ENCODE results near the gene AOPEP.

DNA sequence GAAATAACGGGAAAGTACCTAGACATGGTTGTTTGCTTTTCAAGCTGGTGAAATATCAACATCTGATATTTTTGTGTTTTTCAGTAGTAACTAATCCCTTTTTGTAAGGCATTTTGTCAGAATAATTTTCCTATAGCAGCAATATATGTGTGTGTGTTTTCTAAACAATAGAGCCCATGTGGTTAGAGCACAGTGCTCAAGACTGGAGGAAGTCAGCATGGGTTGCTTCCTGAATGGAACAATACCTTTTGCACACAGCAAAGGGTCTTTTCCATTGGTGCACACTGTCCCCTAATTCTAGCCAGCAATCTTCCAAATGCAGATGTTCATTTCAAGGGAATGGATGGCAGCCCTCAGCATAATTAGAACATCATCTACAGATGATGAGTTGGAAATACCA lies 270.1 kb downstream of the AOPEP start:
- TF ChIP-seq, protein P1, sequence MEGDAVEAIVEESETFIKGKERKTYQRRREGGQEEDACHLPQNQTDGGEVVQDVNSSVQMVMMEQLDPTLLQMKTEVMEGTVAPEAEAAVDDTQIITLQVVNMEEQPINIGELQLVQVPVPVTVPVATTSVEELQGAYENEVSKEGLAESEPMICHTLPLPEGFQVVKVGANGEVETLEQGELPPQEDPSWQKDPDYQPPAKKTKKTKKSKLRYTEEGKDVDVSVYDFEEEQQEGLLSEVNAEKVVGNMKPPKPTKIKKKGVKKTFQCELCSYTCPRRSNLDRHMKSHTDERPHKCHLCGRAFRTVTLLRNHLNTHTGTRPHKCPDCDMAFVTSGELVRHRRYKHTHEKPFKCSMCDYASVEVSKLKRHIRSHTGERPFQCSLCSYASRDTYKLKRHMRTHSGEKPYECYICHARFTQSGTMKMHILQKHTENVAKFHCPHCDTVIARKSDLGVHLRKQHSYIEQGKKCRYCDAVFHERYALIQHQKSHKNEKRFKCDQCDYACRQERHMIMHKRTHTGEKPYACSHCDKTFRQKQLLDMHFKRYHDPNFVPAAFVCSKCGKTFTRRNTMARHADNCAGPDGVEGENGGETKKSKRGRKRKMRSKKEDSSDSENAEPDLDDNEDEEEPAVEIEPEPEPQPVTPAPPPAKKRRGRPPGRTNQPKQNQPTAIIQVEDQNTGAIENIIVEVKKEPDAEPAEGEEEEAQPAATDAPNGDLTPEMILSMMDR (IDR thresholded peaks at IDR 0.05) = no peak
- TF ChIP-seq EP300 (IDR thresholded peaks at IDR 0.05) (no peak), POLR2A (IDR thresholded peaks at IDR 0.05) (no peak)

Data from sigmoid colon (tissue), 4 donors.